Osteoblast (primary cell): ENCODE results near the gene SPEG. TPM values are rescaled to one million over a fixed set of nuclear protein-coding genes. Genes with fewer than 3 reads are reported as not detected.
A peak's percentile ranks its signal among the peaks of the same experiment; 100 is the strongest.

Experiments
- DNase-seq: peaks from one replicate; pipeline ENCODE4 v3.0.0; 2011; ENCODE audit warnings: low spot score, mixed read lengths; ENCODE audit not compliant: insufficient read length; ENCODE audit errors: missing footprints
- H2AFZ ChIP-seq: 2 replicates; pipeline ENCODE4 v1.6.0; 2011; ENCODE audit warnings: mild to moderate bottlenecking, low read length
- H3K27ac ChIP-seq: 2 replicates; pipeline ENCODE4 v1.5.1; 2011; ENCODE audit warnings: mild to moderate bottlenecking, low read depth, low read length, moderate library complexity
- H3K27me3 ChIP-seq: 2 replicates; pipeline ENCODE4 v1.6.0; 2012; ENCODE audit warnings: mild to moderate bottlenecking, control low read depth, inconsistent platforms, low read length, moderate library complexity; ENCODE audit not compliant: insufficient read depth
- H3K36me3 ChIP-seq: 2 replicates; pipeline ENCODE4 v1.5.1; 2011; ENCODE audit warnings: mild to moderate bottlenecking, low read length, control low read depth, moderate library complexity; ENCODE audit not compliant: insufficient read depth
- H3K4me1 ChIP-seq: 2 replicates; pipeline ENCODE4 v1.5.1; 2011; ENCODE audit warnings: mild to moderate bottlenecking, low read length, control low read depth, moderate library complexity; ENCODE audit not compliant: insufficient read depth
- H3K4me2 ChIP-seq: 2 replicates; pipeline ENCODE4 v1.6.0; 2011; ENCODE audit warnings: mild to moderate bottlenecking, low read length; ENCODE audit not compliant: insufficient read depth
- H3K4me3 ChIP-seq: fragments of 200-600 bp; sonication (generic); 3 replicates; pipeline ENCODE4 v1.5.1; 2012; ENCODE audit warnings: mild to moderate bottlenecking, low read length, inconsistent platforms; ENCODE audit not compliant: insufficient read depth
- H3K79me2 ChIP-seq: 2 replicates; pipeline ENCODE4 v1.6.0; 2012; ENCODE audit warnings: mild to moderate bottlenecking, low read length, control low read depth, inconsistent platforms; ENCODE audit not compliant: insufficient read depth
- H3K9me3 ChIP-seq: 2 replicates; pipeline ENCODE4 v1.5.1; 2011; ENCODE audit warnings: low read depth, low read length, control low read depth
- H4K20me1 ChIP-seq: 2 replicates; pipeline ENCODE4 v1.6.0; 2012; ENCODE audit warnings: mild to moderate bottlenecking, low read length, control low read depth; ENCODE audit not compliant: insufficient read depth
- total RNA-seq: library from RNA; depleted of rRNA; stranded (reverse); fragments of >200 nt; gene quantifications from 2 replicates; pipeline ENCODE4 v1.2.3, GENCODE V29; 2012
- TF ChIP-seq, protein P1 (sequence below): IDR thresholded peaks from 2 replicates; pipeline ENCODE4 v1.5.1; 2011; ENCODE audit warnings: mild to moderate bottlenecking, low read depth, low read length, moderate library complexity; ENCODE audit errors: extremely low read depth

Gene SPEG
- total RNA-seq, 1 donor: 26.4 TPM

DNA sequence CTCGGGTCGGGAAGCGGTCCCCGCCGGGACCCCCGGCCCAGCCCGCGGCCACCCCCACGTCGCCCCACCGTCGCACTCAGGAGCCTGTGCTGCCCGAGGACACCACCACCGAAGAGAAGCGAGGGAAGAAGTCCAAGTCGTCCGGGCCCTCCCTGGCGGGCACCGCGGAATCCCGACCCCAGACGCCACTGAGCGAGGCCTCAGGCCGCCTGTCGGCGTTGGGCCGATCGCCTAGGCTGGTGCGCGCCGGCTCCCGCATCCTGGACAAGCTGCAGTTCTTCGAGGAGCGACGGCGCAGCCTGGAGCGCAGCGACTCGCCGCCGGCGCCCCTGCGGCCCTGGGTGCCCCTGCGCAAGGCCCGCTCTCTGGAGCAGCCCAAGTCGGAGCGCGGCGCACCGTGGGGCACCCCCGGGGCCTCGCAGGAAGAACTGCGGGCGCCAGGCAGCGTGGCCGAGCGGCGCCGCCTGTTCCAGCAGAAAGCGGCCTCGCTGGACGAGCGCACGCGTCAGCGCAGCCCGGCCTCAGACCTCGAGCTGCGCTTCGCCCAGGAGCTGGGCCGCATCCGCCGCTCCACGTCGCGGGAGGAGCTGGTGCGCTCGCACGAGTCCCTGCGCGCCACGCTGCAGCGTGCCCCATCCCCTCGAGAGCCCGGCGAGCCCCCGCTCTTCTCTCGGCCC, 13.6 kb downstream of the SPEG start:
- Histone ChIP-seq H3K4me2 (no peak overlapping the region), H3K4me3 (no peak overlapping the region), H3K27ac (no peak overlapping the region), H2AFZ (no peak overlapping the region), H4K20me1 (no peaks in the 10 kb centered on the region), H3K27me3 (no peaks in the 10 kb centered on the region), H3K79me2 (peaks cover 14% of the 10 kb centered on the region), H3K9me3 (no peaks in the 10 kb centered on the region), H3K4me1 (peaks cover 30% of the 10 kb centered on the region), H3K36me3 (peaks cover 38% of the 10 kb centered on the region)
- no peak for DNase-seq
- TF ChIP-seq, protein P1, sequence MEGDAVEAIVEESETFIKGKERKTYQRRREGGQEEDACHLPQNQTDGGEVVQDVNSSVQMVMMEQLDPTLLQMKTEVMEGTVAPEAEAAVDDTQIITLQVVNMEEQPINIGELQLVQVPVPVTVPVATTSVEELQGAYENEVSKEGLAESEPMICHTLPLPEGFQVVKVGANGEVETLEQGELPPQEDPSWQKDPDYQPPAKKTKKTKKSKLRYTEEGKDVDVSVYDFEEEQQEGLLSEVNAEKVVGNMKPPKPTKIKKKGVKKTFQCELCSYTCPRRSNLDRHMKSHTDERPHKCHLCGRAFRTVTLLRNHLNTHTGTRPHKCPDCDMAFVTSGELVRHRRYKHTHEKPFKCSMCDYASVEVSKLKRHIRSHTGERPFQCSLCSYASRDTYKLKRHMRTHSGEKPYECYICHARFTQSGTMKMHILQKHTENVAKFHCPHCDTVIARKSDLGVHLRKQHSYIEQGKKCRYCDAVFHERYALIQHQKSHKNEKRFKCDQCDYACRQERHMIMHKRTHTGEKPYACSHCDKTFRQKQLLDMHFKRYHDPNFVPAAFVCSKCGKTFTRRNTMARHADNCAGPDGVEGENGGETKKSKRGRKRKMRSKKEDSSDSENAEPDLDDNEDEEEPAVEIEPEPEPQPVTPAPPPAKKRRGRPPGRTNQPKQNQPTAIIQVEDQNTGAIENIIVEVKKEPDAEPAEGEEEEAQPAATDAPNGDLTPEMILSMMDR: no peak

DNA sequence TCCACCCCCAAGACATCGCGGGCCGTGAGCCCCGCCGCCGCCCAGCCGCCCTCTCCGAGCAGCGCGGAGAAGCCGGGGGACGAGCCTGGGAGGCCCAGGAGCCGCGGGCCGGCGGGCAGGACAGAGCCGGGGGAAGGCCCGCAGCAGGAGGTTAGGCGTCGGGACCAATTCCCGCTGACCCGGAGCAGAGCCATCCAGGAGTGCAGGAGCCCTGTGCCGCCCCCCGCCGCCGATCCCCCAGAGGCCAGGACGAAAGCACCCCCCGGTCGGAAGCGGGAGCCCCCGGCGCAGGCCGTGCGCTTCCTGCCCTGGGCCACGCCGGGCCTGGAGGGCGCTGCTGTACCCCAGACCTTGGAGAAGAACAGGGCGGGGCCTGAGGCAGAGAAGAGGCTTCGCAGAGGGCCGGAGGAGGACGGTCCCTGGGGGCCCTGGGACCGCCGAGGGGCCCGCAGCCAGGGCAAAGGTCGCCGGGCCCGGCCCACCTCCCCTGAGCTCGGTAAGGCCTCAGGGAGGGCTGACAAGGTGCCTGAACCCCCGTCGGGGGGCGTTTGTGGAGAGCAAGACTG, 14.2 kb downstream of the SPEG start:
- Histone ChIP-seq H3K36me3 (peaks cover 33% of the 10 kb centered on the region), H3K27ac (no peak overlapping the region), H3K27me3 (no peaks in the 10 kb centered on the region), H3K9me3 (no peaks in the 10 kb centered on the region), H3K79me2 (peaks cover 8% of the 10 kb centered on the region), H3K4me3 (no peak overlapping the region), H2AFZ (no peak overlapping the region), H4K20me1 (no peaks in the 10 kb centered on the region), H3K4me1 (peaks cover 33% of the 10 kb centered on the region), H3K4me2 (no peak overlapping the region)
- DNase-seq: no peak
- TF ChIP-seq, protein P1: no peak

- H3K27ac ChIP-seq: no peak overlapping the region
- peak; percentile 79 for DNase-seq
- no peak overlapping the region for H2AFZ ChIP-seq
- H3K27me3 ChIP-seq: no peaks in the 10 kb centered on the region
- H4K20me1 ChIP-seq: no peaks in the 10 kb centered on the region
- peaks cover 37% of the 10 kb centered on the region for H3K36me3 ChIP-seq
- TF ChIP-seq, protein P1: no peak
- H3K4me1 ChIP-seq: peaks cover 41% of the 10 kb centered on the region
- H3K79me2 ChIP-seq: peaks cover 4% of the 10 kb centered on the region
- no peaks in the 10 kb centered on the region for H3K9me3 ChIP-seq
- H3K4me2 ChIP-seq: no peak overlapping the region
- H3K4me3 ChIP-seq: no peak overlapping the region
These were observed 15.0 kb downstream of the SPEG start for GRCh38 chr2:219449609-219450008.

GRCh38 chr2:219451661-219452360, 17.2 kb downstream of the SPEG start:
- H4K20me1 ChIP-seq: no peaks in the 10 kb centered on the region
- TF ChIP-seq, protein P1: no peak
- peak; percentile 95 for DNase-seq
- no peaks in the 10 kb centered on the region for H3K27me3 ChIP-seq
- H3K36me3 ChIP-seq: peaks cover 45% of the 10 kb centered on the region
- H3K27ac ChIP-seq: peak overlapping the region; percentile 88
- no peak overlapping the region for H3K4me3 ChIP-seq
- H2AFZ ChIP-seq: no peak overlapping the region
- H3K79me2 ChIP-seq: no peaks in the 10 kb centered on the region
- H3K4me1 ChIP-seq: peaks cover 35% of the 10 kb centered on the region
- peak overlapping the region; percentile 18 for H3K4me2 ChIP-seq
- H3K9me3 ChIP-seq: no peaks in the 10 kb centered on the region
